GM12875 (cell line): Measurements from ENCODE around the gene USP47.

Experiments
- H3K4me3 ChIP-seq: one replicate; pipeline ENCODE4 v1.5.1; 2011; ENCODE audit warnings: low read depth, low read length, control low read depth
- TF ChIP-seq, protein P1 (sequence below): IDR thresholded peaks from 2 replicates; pipeline ENCODE4 v1.5.1; 2011; ENCODE audit warnings: low read depth, mild to moderate bottlenecking, control low read depth, inconsistent platforms, low read length, moderate library complexity, borderline replicate concordance; ENCODE audit not compliant: insufficient read depth

Gene USP47

DNA sequence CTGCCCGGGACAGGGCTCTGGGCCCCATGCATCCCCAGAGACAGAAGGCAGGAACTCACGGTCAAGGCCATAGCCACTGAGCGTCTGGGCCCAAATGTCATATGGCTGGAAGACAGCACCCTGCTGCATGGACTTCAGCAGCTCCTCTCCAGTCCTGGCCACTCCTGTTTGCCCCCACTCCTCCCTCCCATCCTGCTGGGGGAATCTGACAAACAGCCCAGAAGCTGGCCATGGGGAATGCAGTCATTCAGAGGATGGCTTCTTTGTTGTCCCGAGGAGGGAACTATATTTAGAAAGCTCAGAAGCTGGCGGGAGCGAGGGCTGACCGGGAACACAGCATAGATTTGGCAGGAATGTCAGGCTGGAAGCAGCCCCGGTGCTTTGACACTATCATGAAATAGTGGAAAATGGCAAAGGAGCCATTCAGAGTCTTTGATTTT, 131.6 kb downstream of the USP47 start:
- no peak overlapping the region for H3K4me3 ChIP-seq
- TF ChIP-seq, protein P1, sequence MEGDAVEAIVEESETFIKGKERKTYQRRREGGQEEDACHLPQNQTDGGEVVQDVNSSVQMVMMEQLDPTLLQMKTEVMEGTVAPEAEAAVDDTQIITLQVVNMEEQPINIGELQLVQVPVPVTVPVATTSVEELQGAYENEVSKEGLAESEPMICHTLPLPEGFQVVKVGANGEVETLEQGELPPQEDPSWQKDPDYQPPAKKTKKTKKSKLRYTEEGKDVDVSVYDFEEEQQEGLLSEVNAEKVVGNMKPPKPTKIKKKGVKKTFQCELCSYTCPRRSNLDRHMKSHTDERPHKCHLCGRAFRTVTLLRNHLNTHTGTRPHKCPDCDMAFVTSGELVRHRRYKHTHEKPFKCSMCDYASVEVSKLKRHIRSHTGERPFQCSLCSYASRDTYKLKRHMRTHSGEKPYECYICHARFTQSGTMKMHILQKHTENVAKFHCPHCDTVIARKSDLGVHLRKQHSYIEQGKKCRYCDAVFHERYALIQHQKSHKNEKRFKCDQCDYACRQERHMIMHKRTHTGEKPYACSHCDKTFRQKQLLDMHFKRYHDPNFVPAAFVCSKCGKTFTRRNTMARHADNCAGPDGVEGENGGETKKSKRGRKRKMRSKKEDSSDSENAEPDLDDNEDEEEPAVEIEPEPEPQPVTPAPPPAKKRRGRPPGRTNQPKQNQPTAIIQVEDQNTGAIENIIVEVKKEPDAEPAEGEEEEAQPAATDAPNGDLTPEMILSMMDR, result no peak

DNA sequence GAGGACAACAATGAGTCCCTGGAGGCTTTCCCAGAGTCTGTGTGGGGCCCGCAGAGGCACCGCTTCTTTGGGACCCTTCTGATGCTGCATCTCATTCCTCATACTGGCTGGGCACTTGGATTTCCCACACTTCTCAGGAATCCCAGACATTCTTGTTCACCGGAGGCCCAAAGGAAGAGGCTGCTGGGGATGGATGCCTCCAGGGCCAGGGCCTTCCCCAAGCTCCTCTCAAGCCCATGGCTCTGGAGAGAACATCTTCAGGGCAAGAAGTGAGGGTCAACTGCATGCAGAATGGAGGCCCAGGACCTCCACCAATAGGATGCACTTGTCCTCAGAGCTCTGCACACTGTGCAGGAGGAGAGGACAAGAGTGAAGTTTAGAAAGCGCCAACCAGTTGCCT, 132.1 kb downstream of the USP47 start:
- TF ChIP-seq, protein P1, result no peak
- no peak overlapping the region for H3K4me3 ChIP-seq

DNA sequence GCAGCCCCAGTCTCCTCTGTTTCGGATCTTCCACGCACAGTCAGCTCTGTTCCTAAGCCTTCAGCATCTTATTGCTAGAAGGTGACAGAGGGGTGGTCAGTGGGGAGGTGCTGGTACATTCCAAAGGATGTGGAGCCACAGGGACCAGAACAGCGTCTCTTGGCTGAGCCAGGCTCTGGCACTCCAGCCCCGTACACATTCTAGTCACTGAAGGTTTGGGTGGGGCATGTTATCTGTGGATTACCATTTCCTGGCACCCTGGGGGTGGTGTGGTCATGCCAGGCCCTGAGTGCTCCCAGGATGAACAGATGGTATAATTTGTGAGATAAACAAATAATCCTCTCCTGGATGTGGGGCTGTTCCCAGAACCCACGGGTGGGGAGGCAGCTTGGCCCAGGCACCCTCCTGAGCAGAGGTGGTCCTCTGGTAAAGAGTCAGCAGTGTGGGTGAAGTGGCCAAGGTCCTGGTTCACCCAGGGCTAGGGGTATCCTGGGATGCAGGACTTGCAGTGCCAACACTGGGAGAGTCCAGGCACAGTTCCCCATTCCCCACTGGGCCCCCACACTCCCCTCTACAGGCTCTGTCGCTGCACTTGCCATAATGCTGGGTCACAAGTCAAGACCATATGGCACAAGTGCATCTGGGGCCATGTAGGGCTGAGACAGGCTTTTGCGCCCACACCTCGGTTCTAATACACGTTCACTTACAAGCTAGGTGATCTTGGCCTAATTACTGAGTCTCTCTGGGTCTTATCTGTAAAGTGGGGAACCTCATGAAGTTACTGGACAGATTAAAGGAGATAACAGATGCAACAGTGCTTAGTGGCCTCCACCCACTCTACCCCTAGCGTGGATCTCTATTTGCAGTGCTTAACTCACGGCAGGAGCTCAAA, 133.7 kb downstream of the USP47 start:
- TF ChIP-seq, protein P1, result no peak
- no peak overlapping the region for H3K4me3 ChIP-seq

DNA sequence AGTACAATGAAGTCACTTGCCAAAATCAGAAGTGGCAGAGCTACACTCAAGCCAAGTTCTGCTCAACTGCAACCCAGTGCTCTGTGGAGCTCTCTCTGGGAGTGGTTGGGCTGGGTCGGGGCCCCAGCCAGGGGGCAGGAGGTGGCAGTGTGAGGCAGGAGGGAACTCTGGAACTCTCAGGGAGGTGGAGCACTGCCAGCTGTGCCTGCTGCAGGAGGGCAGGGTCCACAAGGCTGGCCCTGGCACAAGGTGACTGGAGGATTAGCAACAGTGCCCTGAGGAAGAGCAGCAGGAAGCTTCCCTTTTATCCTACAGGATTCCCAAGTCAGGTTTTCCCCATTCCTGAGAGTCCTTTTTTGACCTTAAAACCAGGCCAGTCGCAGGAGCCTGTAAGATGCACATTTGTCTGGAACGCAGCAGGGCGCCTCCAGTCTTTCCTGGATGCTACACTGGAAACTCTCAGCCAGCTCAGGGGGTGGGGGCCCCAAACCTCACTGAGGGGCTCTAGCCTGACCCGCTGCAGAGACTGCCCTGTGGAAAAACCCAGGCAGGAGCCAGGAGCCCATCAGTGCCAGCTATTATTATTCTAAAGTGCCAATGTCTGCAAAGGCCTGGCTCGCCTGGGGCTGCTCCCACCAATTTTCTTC, 134.8 kb downstream of the USP47 start:
- no peak overlapping the region for H3K4me3 ChIP-seq
- TF ChIP-seq, protein P1, result no peak

DNA sequence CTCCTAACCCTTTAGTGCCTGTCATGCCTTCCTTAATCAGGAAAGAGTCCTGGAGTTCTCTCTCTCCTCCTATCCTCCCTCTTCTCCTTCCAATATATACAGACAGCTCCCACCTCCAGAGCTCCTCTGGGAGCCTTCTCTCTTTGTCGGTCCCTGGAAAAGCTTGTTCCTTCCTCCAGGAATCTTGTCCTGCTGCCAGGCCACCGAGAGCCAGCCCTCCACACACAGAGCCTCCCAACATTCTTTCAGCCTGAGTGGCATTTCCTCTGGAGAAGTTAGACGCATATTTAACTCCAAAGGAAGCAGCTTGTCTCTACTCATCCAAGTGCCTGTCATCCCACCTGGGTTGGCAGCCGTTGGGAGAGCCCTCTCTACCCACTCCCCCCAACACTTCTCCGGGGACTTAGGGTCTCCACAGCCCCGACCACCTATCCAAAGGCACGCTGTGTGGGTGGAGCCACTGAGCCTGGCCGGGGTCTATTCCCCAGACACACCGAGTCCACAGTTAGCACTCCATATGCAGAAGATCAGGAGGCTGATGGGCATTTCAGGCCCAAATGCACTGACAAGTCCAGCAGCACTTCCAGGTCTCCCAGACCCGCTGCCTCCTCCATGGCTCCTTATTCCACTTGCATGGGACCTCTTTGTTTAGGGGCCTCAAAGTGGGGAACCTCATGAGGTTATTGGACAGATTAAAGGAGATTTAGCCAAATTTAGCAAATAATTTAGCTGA, 135.6 kb downstream of the USP47 start:
- TF ChIP-seq, protein P1, result no peak
- H3K4me3 ChIP-seq, result no peak overlapping the region

DNA sequence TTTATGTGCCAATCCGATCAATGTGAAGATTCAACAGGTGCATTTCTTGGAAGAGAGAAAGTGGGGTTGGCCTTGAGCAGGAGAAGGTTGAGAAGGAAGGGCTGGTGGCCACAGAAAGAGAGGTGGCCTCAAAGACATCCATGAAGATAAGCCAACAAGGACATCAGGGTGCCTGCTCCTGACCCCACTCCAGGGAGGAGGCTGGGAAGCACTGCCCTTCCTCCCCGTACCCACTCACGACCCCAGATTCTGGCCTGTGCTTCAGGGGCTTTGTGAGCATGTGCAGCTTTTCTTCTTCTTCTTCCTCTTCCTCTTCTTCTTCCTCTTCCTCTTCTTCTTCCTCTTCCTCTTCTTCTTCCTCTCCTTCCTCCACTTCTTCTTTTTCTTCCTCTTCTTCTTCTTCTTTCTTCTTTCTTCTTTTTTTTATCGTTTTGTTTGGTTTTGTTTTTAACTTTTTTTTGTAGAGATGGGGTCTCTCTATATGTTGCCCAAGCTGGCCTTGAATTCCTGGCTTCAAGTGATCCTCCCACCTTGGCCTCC, 136.4 kb downstream of the USP47 start:
- TF ChIP-seq, protein P1, result no peak
- no peak overlapping the region for H3K4me3 ChIP-seq
